H9 (cell line): ENCODE data around the gene MTG2. TPM values are rescaled to one million over a fixed set of nuclear protein-coding genes. Genes with fewer than 3 reads are reported as not detected.
A peak's percentile ranks its signal among the peaks of the same experiment; 100 is the strongest.

ENCODE experiments used
- DNase-seq: peaks from one replicate; pipeline ENCODE4 v3.0.0-alpha.2; 2017
- H2AFZ ChIP-seq: one replicate; pipeline ENCODE4 v1.6.1; 2013; ENCODE audit warnings: mild to moderate bottlenecking, low read length, control low read depth, moderate library complexity
- H2AK5ac ChIP-seq: 2 replicates; pipeline ENCODE4 v1.6.1; 2013; ENCODE audit warnings: low read length, control low read depth, mixed read lengths; ENCODE audit not compliant: insufficient read length
- H2BK120ac ChIP-seq: one replicate; pipeline ENCODE4 v1.6.1; 2013; ENCODE audit warnings: low read depth, mild to moderate bottlenecking, low read length, control low read depth, inconsistent platforms; ENCODE audit not compliant: poor library complexity, severe bottlenecking
- H2BK12ac ChIP-seq: 2 replicates; pipeline ENCODE4 v1.6.1; 2013; ENCODE audit warnings: low read length, control low read depth, mixed read lengths, low read depth; ENCODE audit not compliant: insufficient read length
- H2BK15ac ChIP-seq: 2 replicates; pipeline ENCODE4 v1.6.1; 2013; ENCODE audit warnings: low read depth, low read length, control low read depth
- H2BK20ac ChIP-seq: one replicate; pipeline ENCODE4 v1.6.1; 2013; ENCODE audit warnings: low read depth, mild to moderate bottlenecking, low read length, control low read depth, inconsistent platforms; ENCODE audit not compliant: poor library complexity, severe bottlenecking
- H2BK5ac ChIP-seq: 2 replicates; pipeline ENCODE4 v1.6.1; 2013; ENCODE audit warnings: low read length, control low read depth, mixed read lengths; ENCODE audit not compliant: insufficient read length
- H3K14ac ChIP-seq: 2 replicates; pipeline ENCODE4 v1.6.1; 2013; ENCODE audit warnings: low read length, control low read depth; ENCODE audit not compliant: insufficient read depth
- H3K18ac ChIP-seq: 2 replicates; pipeline ENCODE4 v1.6.1; 2013; ENCODE audit warnings: low read depth, mild to moderate bottlenecking, mixed read lengths, low read length, control low read depth; ENCODE audit not compliant: insufficient read length
- H3K23ac ChIP-seq: 2 replicates; pipeline ENCODE4 v1.6.1; 2013; ENCODE audit warnings: low read length, control low read depth, mixed read lengths, low read depth; ENCODE audit not compliant: insufficient read length
- H3K23me2 ChIP-seq: 2 replicates; pipeline ENCODE4 v1.6.1; 2013; ENCODE audit warnings: low read depth, mild to moderate bottlenecking, mixed read lengths, low read length, control low read depth; ENCODE audit not compliant: insufficient read length, poor library complexity, severe bottlenecking
- H3K27ac ChIP-seq: 2 replicates; pipeline ENCODE4 v1.5.1; 2013; ENCODE audit warnings: low read length, control low read depth, mixed read lengths, low read depth; ENCODE audit not compliant: insufficient read length
- H3K27me3 ChIP-seq: 2 replicates; pipeline ENCODE4 v1.6.1; 2013; ENCODE audit warnings: low read length, control low read depth, inconsistent platforms; ENCODE audit not compliant: insufficient read depth
- H3K4ac ChIP-seq: 2 replicates; pipeline ENCODE4 v1.6.1; 2013; ENCODE audit warnings: low read depth, mild to moderate bottlenecking, control low read depth, inconsistent platforms, low read length, moderate library complexity
- H3K4me1 ChIP-seq: 2 replicates; pipeline ENCODE4 v1.6.1; 2013; ENCODE audit warnings: low read length, control low read depth, inconsistent platforms; ENCODE audit not compliant: insufficient read depth
- H3K4me2 ChIP-seq: 2 replicates; pipeline ENCODE4 v1.6.1; 2013; ENCODE audit warnings: low read length, control low read depth, mixed read lengths; ENCODE audit not compliant: insufficient read length, insufficient read depth
- H3K56ac ChIP-seq: 2 replicates; pipeline ENCODE4 v1.6.1; 2013; ENCODE audit warnings: low read depth, mild to moderate bottlenecking, mixed read lengths, low read length, control low read depth; ENCODE audit not compliant: insufficient read length
- H3K79me1 ChIP-seq: 2 replicates; pipeline ENCODE4 v1.6.1; 2013; ENCODE audit warnings: low read depth, mild to moderate bottlenecking, moderate library complexity, low read length, control low read depth, inconsistent platforms; ENCODE audit not compliant: insufficient read depth, poor library complexity, severe bottlenecking
- H3K79me2 ChIP-seq: 2 replicates; pipeline ENCODE4 v1.6.1; 2013; ENCODE audit warnings: low read length, control low read depth, inconsistent platforms; ENCODE audit not compliant: insufficient read depth
- H3K9ac ChIP-seq: 2 replicates; pipeline ENCODE4 v1.6.1; 2013; ENCODE audit warnings: low read length, control low read depth, mixed read lengths; ENCODE audit not compliant: insufficient read length; ENCODE audit errors: extremely low read depth
- H3K9me3 ChIP-seq: one replicate; pipeline ENCODE4 v1.6.1; 2013; ENCODE audit warnings: low read depth, low read length, inconsistent platforms; ENCODE audit not compliant: control insufficient read depth
- H3T11ph ChIP-seq: one replicate; pipeline ENCODE4 v1.6.1; 2013; ENCODE audit warnings: mild to moderate bottlenecking, low read length, control low read depth, inconsistent platforms
- H4K20me1 ChIP-seq: one replicate; pipeline ENCODE4 v1.6.1; 2013; ENCODE audit not compliant: control insufficient read depth, insufficient read length, insufficient read depth
- H4K5ac ChIP-seq: 2 replicates; pipeline ENCODE4 v1.6.1; 2013; ENCODE audit warnings: low read depth, mild to moderate bottlenecking, mixed read lengths, low read length, control low read depth; ENCODE audit not compliant: insufficient read length
- H4K8ac ChIP-seq: replicated peaks from 2 replicates; pipeline ENCODE4 v1.6.1; 2013; ENCODE audit warnings: low read length, control low read depth, mixed read lengths, low read depth; ENCODE audit not compliant: insufficient read length
- H4K91ac ChIP-seq: 2 replicates; pipeline ENCODE4 v1.6.1; 2013; ENCODE audit warnings: low read depth, mild to moderate bottlenecking, moderate library complexity, mixed read lengths, low read length, control low read depth; ENCODE audit not compliant: insufficient read length
- H3K27ac Mint-ChIP-seq, 3 experiments: 2 replicates in 2 of 3; 3 replicates in 1 of 3; pipeline ENCODE4 v1.8.0; 2020 to 2021; ENCODE audit warnings: mixed read lengths in 3 of 3, mild to moderate bottlenecking in 1 of 3, moderate library complexity in 1 of 3
- H3K27me3 Mint-ChIP-seq: 2 replicates; pipeline ENCODE4 v1.8.0; 2021; ENCODE audit warnings: low read depth, mild to moderate bottlenecking, moderate library complexity, mixed read lengths
- H3K36me3 Mint-ChIP-seq, 3 experiments: 2 replicates in 2 of 3; 3 replicates in 1 of 3; pipeline ENCODE4 v1.8.0; 2020 to 2021; ENCODE audit warnings: low read depth in 3 of 3, mixed read lengths in 3 of 3; ENCODE audit not compliant: insufficient read depth in 1 of 3
- H3K4me1 Mint-ChIP-seq, 2 experiments: 2 replicates each; pipeline ENCODE4 v1.8.0; 2020; ENCODE audit warnings: mixed read lengths in 2 of 2
- H3K4me3 Mint-ChIP-seq, 2 experiments: 2 replicates in 1 of 2; 3 replicates in 1 of 2; pipeline ENCODE4 v1.8.0; 2020 to 2021; ENCODE audit warnings: mild to moderate bottlenecking in 2 of 2, mixed read lengths in 2 of 2, moderate library complexity in 1 of 2
- H3K9me3 Mint-ChIP-seq, 2 experiments: 2 replicates in 1 of 2; 3 replicates in 1 of 2; pipeline ENCODE4 v1.8.0; 2020; ENCODE audit warnings: mild to moderate bottlenecking in 2 of 2, mixed read lengths in 2 of 2, moderate library complexity in 1 of 2
- CTCF ChIP-seq: fragments of 200-600 bp; sonication (generic); conservative IDR thresholded peaks from 3 replicates; pipeline ENCODE4 v1.8.0; 2021; ENCODE audit warnings: antibody characterized with exemption, mild to moderate bottlenecking
- WGBS: extraction: QIAGEN DNeasy Blood & Tissue Kit; methylation state at CpG from one replicate; pipeline ENCODE4 v1.1.7; 2013; ENCODE audit warnings: missing lambda C conversion rate, low lambda C conversion rate, mixed read lengths; ENCODE audit not compliant: insufficient read length; ENCODE audit errors: extremely low coverage; 5-methylcytosine and 5-hydroxymethylcytosine counted together
- total RNA-seq: library from RNA; stranded (reverse); gene quantifications from 2 replicates; pipeline ENCODE4 v1.2.1, GENCODE V29; 2021

Gene MTG2
- total RNA-seq, 1 experiment from 2014 or later: 25.1 TPM

DNA sequence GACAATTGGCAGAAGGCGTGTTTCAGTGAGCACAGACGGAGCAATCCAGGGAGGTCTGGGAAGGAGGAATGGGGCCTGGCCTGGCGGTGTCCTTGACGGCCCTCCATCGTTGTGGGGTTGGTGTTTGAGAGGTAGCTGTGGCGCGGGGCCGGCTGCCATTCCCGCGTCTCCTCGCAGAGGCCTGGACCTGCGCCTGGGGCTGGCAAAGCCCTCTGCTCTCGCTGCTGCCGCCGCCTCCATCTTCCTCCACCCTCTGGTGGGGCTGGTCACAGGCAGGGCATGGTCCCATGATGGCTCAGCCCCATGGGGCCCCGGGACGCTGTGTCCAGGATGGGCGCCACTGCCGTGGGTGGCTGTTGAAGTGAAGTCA is 63.1 kb downstream of the MTG2 start:
- Mint-ChIP-seq H3K4me3 (no peak overlapping the region), H3K4me1 (peaks cover 20 to 23% of the 10 kb centered on the region in 2 experiments), H3K27me3 (no peaks in the 10 kb centered on the region), H3K27ac (0 out of 7 replicates have a peak overlapping the region, but pooled peaks of 1 of the 3 experiments have one; percentile 44), H3K36me3 (peaks cover 0 to 14% (median 10%) of the 10 kb centered on the region in 3 experiments; a peak in 4 of 7 replicates), H3K9me3 (no peaks in the 10 kb centered on the region; a peak in 1 of 5 replicates)
- peaks cover 8% of the 10 kb centered on the region for H3K79me1 ChIP-seq
- no peaks in the 10 kb centered on the region; the same call in 1 of the 2 replicates for H3K4me1 ChIP-seq
- H3K27me3 ChIP-seq: no peaks in the 10 kb centered on the region
- H2BK15ac ChIP-seq: no peak overlapping the region
- no peak overlapping the region for H2BK20ac ChIP-seq
- no peak overlapping the region for H2AFZ ChIP-seq
- no peak overlapping the region for H4K5ac ChIP-seq
- no peak overlapping the region for H2BK12ac ChIP-seq
- no peak overlapping the region for H3K9ac ChIP-seq
- H3K4ac ChIP-seq: no peak overlapping the region
- H4K8ac ChIP-seq: no peak overlapping the region
- no peak overlapping the region for H3K27ac ChIP-seq
- no peaks in the 10 kb centered on the region for H4K20me1 ChIP-seq
- no peak overlapping the region for H2BK120ac ChIP-seq
- H3K23ac ChIP-seq: no peak overlapping the region
- no peaks in the 10 kb centered on the region for H3K9me3 ChIP-seq
- no CpG with 5 or more reads among the region's 19 CpGs for WGBS
- DNase-seq: no peak
- H3T11ph ChIP-seq: no peak overlapping the region
- peaks cover 10% of the 10 kb centered on the region; the same call in 1 of the 2 replicates for H3K79me2 ChIP-seq
- H4K91ac ChIP-seq: no peak overlapping the region
- H3K14ac ChIP-seq: no peak overlapping the region
- H3K56ac ChIP-seq: no peak overlapping the region
- no peak overlapping the region for H2AK5ac ChIP-seq
- TF ChIP-seq CTCF: no peak
- H3K18ac ChIP-seq: no peak overlapping the region
- no peak overlapping the region for H3K4me2 ChIP-seq
- H3K23me2 ChIP-seq: no peaks in the 10 kb centered on the region
- H2BK5ac ChIP-seq: no peak overlapping the region
